GM19324 (cell line): ENCODE measurements around the gene CH25H.

Experiments
- ATAC-seq: cut with Tn5 transposase; IDR thresholded peaks from one replicate; pipeline ENCODE4 v1.9.1; 2021; ENCODE audit warnings: mild to moderate bottlenecking, moderate library complexity; ENCODE audit not compliant: unreplicated experiment, low FRiP score

Gene CH25H

DNA sequence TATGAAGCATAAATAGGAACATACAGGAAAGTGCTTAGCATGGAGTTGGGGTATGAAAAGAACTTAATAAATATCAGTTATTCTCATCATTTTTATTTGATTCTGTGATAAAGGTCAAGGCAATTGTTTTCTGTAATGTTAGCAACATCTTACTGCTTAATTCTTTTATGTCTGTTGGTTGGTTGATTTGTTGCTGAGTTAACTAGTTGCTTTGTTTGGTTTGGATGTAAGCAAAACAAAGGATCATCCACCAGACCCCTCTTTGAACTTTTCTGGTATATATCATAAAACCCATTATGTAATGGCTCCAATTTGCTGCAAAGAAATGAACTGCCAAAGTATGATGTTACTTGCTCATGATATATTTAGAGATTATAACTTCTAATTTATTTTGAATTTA is 44.5 kb downstream of the CH25H start:
- ATAC-seq: no peak

DNA sequence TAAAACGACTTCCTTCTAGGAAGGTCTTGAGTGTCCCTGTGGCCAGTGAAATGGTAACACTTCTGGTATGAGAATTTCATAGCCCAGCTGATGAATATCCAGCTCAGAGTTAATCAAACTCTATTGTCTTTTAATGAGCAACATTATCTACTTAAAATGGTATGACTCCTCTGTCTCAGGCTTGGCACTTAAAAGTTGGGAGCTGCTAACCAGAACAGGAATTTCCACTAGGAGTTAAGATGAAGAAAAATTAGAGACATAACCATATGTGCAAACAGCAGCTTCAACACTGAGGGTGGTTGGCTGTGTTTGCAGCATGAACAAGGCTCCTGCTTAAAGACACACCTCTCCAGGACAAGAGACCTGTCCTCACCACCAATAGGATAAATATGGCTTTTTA is 46.8 kb downstream of the CH25H start:
- ATAC-seq: no peak

DNA sequence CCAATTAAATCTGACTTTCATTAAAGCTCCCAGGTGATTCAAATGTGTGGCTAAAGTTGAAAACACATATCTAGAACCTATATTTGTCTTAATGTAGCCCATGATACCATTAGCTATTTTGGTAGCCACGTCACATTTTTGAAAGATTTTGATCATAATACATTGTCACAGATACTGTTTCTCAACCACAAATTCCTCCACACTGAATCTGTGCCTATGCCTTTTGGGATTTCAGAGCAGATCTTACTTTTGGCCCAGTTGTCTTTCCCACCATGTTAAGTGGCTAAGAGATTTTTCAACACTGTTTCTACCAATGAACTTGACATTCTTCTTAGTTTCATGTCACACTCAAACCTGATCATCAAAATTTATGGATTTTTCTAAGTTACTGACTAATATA is 47.4 kb downstream of the CH25H start:
- no peak for ATAC-seq

DNA sequence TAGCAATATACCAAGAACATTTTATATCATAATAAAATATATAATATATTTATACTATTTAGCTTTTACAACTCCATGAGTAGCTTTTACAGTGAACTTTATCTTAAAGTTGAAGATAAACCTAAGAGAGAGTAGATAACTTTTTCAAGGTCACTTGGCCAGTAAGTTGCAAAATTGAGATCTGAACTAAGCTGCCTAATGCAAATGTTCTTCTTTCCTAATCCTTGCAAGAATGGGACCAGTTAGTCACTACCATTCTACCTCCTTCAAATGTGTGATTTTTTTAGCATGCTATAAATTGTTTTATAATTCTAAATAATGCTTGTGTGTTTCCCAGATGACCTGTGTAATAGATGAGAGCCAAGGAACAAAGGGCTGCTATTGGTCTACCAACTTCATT is 47.8 kb downstream of the CH25H start:
- no peak for ATAC-seq

DNA sequence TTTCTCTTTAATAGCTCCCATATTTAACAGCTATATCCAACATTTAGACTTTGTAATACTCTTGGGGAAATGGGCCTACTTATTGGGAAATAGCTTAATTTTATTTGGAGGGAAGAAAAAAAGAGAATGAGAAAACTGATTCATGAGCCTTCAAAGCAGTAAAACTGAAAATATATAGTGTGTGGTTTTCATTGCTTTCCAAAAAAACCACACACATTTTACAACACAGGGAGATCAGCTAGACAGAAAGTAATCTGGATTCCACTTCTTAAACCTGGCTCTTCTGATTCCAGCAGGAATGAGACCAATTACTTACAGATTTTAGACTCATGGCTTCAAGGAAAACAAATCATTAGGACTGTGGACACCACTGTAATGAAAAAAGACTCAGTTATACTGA is 48.7 kb downstream of the CH25H start:
- no peak for ATAC-seq

DNA sequence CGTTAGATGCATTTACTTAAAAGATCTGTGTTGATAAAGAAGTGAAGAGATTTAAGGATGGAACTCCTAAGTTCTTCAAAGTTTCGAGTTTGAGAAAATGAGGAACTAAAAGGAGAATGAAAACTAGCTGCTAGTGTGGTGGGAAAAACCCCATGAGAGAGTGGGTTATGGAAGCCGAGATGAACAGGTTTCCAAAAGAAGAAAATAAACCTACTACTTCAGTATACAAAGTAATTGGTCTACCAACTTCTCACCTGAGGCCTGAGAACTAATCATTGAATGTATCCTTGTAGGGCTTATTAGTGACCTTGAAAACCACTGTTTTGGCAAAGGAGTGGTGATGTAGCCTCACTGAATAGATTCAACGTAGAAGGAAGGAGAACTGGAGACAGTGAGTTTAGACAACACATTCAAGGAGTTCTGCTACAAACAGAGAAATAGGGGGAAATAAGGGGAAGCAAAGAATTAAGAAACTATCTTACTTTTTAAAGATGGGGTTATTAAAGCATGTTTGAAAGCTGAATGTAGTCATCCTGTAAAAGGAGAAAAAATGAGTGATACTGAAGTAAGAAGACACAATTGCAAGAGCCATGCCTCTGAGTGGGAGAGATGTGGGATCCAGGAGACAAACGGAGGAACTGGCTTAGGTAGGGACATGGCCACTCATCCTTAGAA is 50.8 kb downstream of the CH25H start:
- ATAC-seq: no peak
